ENCODE results near the gene KDM5A.
A peak's percentile ranks its signal among the peaks of the same experiment; 100 is the strongest.
"Not testable (repeated sequence)": the region's sequence is repeated elsewhere in the genome, so short reads cannot be mapped to it uniquely, and the experiment has no call there.

Gene KDM5A

GRCh38 chr12:237026-237815 lies 151.9 kb downstream of the KDM5A start:
- peak; percentile 50 for DNase-seq

- DNase-seq: no peak
Measured at GRCh38 chr12:236445-236844, 152.7 kb downstream of the KDM5A start.

GRCh38 chr12:235967-236366 lies 153.2 kb downstream of the KDM5A start:
- not testable (repeated sequence) for DNase-seq

GRCh38 chr12:234891-235415 lies 154.2 kb downstream of the KDM5A start:
- peak; percentile 50 for DNase-seq

- no peak for DNase-seq
Measured at GRCh38 chr12:234019-234418, 155.1 kb downstream of the KDM5A start.

- DNase-seq: no peak
Measured at GRCh38 chr12:233615-233968, 155.5 kb downstream of the KDM5A start.

GRCh38 chr12:232731-233614 lies 156.1 kb downstream of the KDM5A start:
- peak; percentile 54 for DNase-seq

GRCh38 chr12:230925-231671 lies 158.0 kb downstream of the KDM5A start:
- DNase-seq: peak; percentile 78

Measured in islet precursor cell (in vitro differentiated cells).